Chondrocyte (in vitro differentiated cells): ENCODE data around the gene BIRC5. TPM values are rescaled to one million over a fixed set of nuclear protein-coding genes. Genes with fewer than 3 reads are reported as not detected.

Experiments used
- DNase-seq: peaks from one replicate; pipeline ENCODE4 v3.0.0; 2021; ENCODE audit warnings: mixed read lengths, low spot score
- H3K27ac Mint-ChIP-seq: one replicate; pipeline ENCODE4 v1.8.0; 2021; ENCODE audit warnings: mild to moderate bottlenecking, moderate library complexity, mixed read lengths; ENCODE audit not compliant: unreplicated experiment
- H3K27me3 Mint-ChIP-seq: 2 replicates; pipeline ENCODE4 v1.8.0; 2021; ENCODE audit warnings: low read depth, mixed read lengths
- H3K36me3 Mint-ChIP-seq: 2 replicates; pipeline ENCODE4 v1.8.0; 2021; ENCODE audit warnings: low read depth, mixed read lengths
- H3K4me1 Mint-ChIP-seq: 2 replicates; pipeline ENCODE4 v1.8.0; 2021; ENCODE audit warnings: low read depth, mild to moderate bottlenecking, mixed read lengths
- H3K4me3 Mint-ChIP-seq: one replicate; pipeline ENCODE4 v1.8.0; 2021; ENCODE audit warnings: mild to moderate bottlenecking, moderate library complexity, mixed read lengths; ENCODE audit not compliant: unreplicated experiment
- H3K9me3 Mint-ChIP-seq: 2 replicates; pipeline ENCODE4 v1.8.0; 2021; ENCODE audit warnings: low read depth, mixed read lengths
- total RNA-seq: library from RNA; stranded (reverse); gene quantifications from 3 replicates; pipeline ENCODE4 v1.2.1, GENCODE V29; 2021
- TF ChIP-seq, protein P1 (sequence below): fragments of 200-600 bp; sonication (generic); IDR thresholded peaks from 2 replicates; pipeline ENCODE4 v1.5.0; 2021; ENCODE audit warnings: antibody characterized with exemption, mild to moderate bottlenecking, moderate library complexity

The BIRC5 gene
- total RNA-seq, 1 donor from 2014 or later, result 11.6 TPM

DNA sequence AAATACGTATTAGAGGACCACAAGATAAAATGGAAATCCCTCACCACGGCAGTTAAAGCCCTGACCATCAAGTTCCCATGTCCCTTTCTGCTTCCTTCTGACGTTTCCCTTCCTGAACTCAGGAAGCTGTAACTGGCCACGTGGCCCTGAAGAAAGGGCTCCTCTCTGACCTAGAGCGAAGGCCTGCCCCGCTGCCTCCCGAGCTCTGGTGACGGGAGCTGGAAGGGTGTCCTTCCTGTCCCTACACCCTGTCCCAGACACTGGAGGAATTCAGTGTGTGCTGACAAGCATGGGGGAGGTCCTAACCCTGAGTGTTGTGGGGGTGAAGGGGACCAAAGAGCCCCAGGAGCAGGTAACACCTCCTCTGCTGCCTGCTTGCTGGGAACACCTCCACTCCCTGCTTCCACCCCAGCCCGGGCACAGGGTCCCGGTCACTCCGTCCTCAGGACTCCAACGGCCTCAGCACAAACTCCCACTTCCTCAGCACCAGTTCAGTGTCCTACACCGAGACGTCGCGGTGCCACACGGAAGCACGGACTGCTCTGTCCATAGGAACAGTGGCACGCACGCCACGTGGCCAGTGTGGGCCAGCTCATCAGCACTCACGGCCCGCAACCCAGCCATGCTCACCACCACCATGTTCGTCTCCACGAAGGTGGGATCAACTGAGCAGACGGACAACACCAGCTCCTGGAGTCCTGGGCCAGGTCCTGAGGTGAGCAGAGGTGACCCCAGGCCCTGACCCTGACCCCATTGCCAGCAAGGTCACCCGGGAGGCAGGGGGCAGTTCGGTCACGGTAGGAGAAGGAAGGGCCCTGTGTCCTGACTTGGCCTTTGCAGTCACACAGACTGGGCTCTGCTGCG is 34.2 kb downstream of the BIRC5 start:
- Mint-ChIP-seq H3K36me3 (peaks cover 2% of the 10 kb centered on the region), H3K4me3 (no peak overlapping the region), H3K4me1 (peaks cover 6% of the 10 kb centered on the region), H3K27me3 (no peaks in the 10 kb centered on the region), H3K27ac (no peak overlapping the region), H3K9me3 (peaks cover 4% of the 10 kb centered on the region)
- DNase-seq, result no peak
- TF ChIP-seq, protein P1, sequence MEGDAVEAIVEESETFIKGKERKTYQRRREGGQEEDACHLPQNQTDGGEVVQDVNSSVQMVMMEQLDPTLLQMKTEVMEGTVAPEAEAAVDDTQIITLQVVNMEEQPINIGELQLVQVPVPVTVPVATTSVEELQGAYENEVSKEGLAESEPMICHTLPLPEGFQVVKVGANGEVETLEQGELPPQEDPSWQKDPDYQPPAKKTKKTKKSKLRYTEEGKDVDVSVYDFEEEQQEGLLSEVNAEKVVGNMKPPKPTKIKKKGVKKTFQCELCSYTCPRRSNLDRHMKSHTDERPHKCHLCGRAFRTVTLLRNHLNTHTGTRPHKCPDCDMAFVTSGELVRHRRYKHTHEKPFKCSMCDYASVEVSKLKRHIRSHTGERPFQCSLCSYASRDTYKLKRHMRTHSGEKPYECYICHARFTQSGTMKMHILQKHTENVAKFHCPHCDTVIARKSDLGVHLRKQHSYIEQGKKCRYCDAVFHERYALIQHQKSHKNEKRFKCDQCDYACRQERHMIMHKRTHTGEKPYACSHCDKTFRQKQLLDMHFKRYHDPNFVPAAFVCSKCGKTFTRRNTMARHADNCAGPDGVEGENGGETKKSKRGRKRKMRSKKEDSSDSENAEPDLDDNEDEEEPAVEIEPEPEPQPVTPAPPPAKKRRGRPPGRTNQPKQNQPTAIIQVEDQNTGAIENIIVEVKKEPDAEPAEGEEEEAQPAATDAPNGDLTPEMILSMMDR, result no peak

DNA sequence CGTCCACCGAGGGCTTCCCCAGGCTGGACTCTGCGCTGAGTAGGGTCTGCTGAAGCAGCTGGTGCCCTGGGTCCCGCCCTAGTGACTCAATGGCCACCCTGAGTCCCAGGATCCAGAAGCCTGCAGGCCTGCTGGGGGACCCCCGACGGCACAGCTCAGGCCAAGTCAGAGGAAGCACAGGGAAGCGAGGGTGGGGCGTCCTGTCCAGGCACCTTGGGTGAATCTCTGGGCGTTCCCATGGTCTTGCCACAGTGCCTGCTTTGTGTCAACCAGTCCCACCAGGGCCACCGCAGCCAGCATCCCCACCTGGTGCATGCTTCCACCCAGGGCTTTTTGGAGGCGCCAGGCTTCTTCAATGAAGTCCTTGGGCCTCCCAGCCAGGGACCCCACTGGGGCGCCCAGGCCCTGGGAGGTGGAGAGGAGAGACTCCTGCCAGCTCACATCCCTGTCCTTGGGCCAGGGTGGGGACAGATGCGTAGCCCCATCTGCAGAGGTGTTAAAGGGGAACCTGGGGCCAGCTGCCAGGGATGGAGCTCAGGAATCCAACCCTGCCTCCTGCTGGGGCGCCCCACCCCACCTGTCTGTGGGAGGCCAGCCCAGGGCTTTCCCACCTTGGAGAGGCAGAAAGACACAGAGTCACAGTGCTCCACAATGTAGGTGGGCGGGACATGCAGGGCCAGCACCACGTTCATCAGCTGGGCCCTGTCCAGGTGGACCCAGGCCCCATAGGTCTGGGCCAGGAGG is 35.2 kb downstream of the BIRC5 start:
- TF ChIP-seq, protein P1, result no peak
- peaks cover 9% of the 10 kb centered on the region for H3K4me1 Mint-ChIP-seq
- H3K9me3 Mint-ChIP-seq, result peaks cover 4% of the 10 kb centered on the region
- no peak overlapping the region for H3K27ac Mint-ChIP-seq
- peaks cover 2% of the 10 kb centered on the region for H3K36me3 Mint-ChIP-seq
- H3K4me3 Mint-ChIP-seq, result no peak overlapping the region
- DNase-seq, result no peak
- H3K27me3 Mint-ChIP-seq, result no peaks in the 10 kb centered on the region

DNA sequence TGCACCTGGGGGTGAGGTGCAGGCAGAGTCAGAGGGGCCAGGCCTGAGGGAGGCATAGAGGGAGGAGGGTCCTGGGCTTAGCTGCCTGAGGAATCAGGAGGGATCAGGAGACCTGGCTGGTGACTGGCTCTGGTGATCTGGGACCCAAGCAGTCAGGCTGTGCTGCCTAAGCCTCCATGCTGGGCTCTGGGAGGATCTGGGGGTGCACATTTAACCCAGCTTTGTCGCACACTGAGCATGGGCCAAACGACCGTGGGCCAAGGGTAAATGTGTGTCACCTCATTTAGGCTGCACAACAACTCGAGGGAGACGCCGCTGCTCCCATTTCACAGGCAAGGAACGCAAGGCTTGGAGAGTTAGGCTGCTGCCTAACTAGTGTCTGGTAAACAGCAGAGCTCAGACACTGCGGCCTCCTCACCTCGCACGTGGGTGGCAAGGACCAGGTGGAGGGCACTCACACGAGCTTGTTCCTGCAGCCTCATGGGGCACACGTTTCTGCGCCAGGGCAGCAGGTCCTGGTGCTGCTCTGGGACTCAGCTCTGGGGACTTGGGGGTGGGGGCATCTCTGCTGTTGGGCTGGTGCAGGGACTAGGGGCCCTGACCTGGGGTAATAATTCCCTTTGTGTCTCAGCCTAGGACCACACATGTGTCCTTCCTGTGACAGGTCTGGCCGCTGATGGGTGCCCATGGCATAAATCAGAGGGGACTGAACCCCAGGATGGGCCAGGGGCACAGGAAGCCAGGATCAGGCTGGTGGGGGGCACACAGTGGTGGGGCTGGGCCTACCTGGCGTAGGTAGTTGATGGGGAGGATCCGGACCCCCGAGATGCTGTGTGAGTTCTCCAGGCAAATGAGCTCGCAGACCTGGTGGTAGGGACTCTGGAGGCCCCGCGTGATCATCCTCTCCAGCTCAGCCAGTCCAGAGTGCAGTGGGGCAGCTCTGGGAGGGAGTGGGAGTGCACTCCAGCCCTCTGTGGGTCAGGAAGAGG is 36.1 kb downstream of the BIRC5 start:
- H3K4me3 Mint-ChIP-seq, result no peak overlapping the region
- TF ChIP-seq, protein P1, result no peak
- H3K9me3 Mint-ChIP-seq, result peaks cover 4% of the 10 kb centered on the region
- DNase-seq, result peak; percentile 79
- peaks cover 2% of the 10 kb centered on the region for H3K36me3 Mint-ChIP-seq
- no peaks in the 10 kb centered on the region for H3K27me3 Mint-ChIP-seq
- H3K4me1 Mint-ChIP-seq, result peaks cover 12% of the 10 kb centered on the region
- no peak overlapping the region for H3K27ac Mint-ChIP-seq

- TF ChIP-seq, protein P1, result peak; percentile 100
- H3K4me3 Mint-ChIP-seq, result no peak overlapping the region
- H3K27me3 Mint-ChIP-seq, result no peaks in the 10 kb centered on the region
- H3K36me3 Mint-ChIP-seq, result no peaks in the 10 kb centered on the region
- DNase-seq, result peak; percentile 91
- H3K4me1 Mint-ChIP-seq, result peaks cover 12% of the 10 kb centered on the region
- H3K27ac Mint-ChIP-seq, result no peak overlapping the region
- no peaks in the 10 kb centered on the region for H3K9me3 Mint-ChIP-seq
Measured at GRCh38 chr17:78250891-78251772, 37.1 kb downstream of the BIRC5 start.
